Left cardiac atrium (tissue), 4 donors: ENCODE measurements around the gene LAPTM4A. TPM values are rescaled to one million over a fixed set of nuclear protein-coding genes. Genes with fewer than 3 reads are reported as not detected.
A peak's percentile ranks its signal among the peaks of the same experiment; 100 is the strongest.

Experiments
- ATAC-seq, 2 donors: fragments of 200-7000 bp; cut with Tn5 transposase; one replicate each; pipeline ENCODE4 v1.9.1; 2020; ENCODE audit warnings: mild to moderate bottlenecking in 2 of 2, moderate library complexity in 2 of 2
- DNase-seq: peaks from one replicate; pipeline ENCODE4 v3.0.0-alpha.2; 2020
- intact Hi-C, 2 donors: fragments of 100-400 bp; cut with DNase I; formaldehyde crosslinking; loops; one replicate each; pipeline versions ENCODE4 v1.14.1 to v1.15.1; 2022 to 2023
- total RNA-seq, 2 donors: library from RNA; stranded (reverse); fragmentation: NEBNext Ultra II Directional; extraction: Animal tissue kit (Norgen Biotek cat#: 25700); gene quantifications; one replicate each; pipeline ENCODE4 v1.2.1, GENCODE V29; 2021
- donor health status: DM: no; HTN: yes; CAD: no.
- donor health status: DM: no; HTN: yes; CAD: no; lungs with severe emphysema.
- donor health status: DM: yes; HTN: yes; CAD: no.
- donor health status: Dilated cardiomyopathy.

Gene LAPTM4A
- total RNA-seq, 2 donors from 2014 or later, result 185 to 202 TPM

GRCh38 chr2:20030224-20030623 is 21.2 kb downstream of the LAPTM4A start:
- intact Hi-C loops, result no loop called here
- ATAC-seq (no peak), DNase-seq (no peak)

DNA sequence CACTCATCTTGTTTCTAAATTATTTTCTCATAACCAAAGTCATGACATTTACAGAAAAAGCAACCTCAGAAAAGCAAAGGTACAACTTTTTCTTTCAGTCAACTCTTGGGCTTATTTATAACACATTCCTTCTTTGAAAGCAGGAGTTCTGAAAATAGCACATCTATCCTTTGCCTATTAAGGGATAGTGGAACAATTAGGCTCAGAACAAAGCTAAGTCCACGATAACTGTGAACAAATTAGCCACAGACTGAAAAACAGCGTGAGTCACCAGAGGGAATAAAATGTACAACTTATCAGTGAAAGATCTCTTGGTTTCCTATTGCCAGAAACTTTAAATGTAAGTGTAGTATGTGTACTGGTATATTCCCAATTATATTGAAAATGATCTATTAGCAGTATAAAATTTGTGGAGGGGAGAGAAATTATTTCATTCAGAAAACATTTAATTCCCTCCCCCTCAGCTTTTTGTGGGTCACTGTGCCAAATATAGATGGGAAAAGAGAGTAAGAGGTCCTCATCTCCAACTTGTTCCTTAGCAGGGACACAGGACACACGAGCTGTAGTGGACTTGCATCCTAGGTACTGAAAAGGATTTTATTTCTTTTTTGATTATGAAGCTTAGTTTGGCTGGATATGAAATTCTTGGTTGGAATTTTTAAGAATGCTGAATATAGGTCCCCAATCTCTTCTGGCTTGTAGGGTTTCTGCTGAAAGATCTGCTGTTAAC is 23.6 kb downstream of the LAPTM4A start:
- intact Hi-C loops, result no loop called here
- DNase-seq (no peak), ATAC-seq (peak in 1 of 2 donors; percentile 38)

GRCh38 chr2:20027260-20027677 is 24.2 kb downstream of the LAPTM4A start:
- DNase-seq (no peak), ATAC-seq (no peak)
- intact Hi-C loops, result no loop called here

GRCh38 chr2:20025065-20025786 is 26.2 kb downstream of the LAPTM4A start:
- intact Hi-C loops, result no loop called here
- no peak for DNase-seq
- ATAC-seq, result no peak

GRCh38 chr2:20023688-20024087 is 27.7 kb downstream of the LAPTM4A start:
- intact Hi-C loops, result no loop called here
- no peak for DNase-seq
- ATAC-seq, result no peak

DNA sequence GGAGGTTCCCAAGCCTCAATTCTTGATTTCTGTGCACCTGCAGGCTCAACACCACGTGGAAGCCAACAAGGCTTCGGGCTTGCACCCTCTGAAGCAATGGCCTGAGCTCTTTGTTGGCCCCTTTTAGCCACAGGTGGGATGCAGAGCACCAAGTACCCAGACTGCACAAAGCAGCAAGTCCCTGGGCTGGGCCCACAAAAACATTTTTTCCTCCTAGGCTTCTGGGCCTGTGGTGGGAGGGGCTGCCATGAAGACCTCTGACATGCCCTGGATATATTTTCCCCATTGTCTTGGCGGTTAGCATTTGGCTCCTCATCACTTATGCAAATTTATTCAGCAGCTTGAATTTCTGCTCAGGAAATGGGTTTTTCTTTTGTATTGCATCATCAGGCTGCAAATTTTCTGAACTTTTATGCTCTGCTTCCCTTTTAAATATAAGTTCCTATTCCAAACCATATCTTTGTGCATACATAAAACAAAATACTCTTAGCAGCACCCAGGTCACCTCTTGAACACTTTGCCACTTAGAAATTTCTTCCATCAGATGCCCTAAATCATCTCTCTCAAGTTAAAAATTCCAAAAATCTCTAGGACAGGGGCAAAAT is 29.9 kb downstream of the LAPTM4A start:
- intact Hi-C loops, result no loop called here
- ATAC-seq, result no peak

DNA sequence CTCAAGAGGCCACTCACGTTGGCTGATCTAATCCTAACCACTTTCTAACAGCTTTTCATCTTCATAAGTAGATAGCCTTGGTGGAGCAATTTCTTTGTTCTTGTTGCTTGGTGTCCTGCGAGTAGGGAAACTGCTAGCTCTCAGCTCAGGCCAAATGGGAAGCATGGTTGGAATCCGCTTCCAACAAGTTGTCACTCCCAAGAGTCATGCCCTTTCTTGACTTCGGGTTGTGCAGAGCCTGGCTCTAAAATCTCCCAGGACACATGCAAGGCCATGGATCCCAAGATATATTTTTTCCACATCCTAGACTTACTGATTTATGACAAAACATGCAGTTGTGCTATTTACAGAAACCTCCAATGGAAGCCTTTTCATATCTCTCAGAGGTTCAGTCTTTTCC is 31.7 kb downstream of the LAPTM4A start:
- no peak for DNase-seq
- intact Hi-C loops, result no loop called here
- ATAC-seq, result peak in 1 of 2 donors; percentile 55

More for the DNA sequence above, 29.9 kb downstream of the LAPTM4A start:
- no peak for DNase-seq

DNA sequence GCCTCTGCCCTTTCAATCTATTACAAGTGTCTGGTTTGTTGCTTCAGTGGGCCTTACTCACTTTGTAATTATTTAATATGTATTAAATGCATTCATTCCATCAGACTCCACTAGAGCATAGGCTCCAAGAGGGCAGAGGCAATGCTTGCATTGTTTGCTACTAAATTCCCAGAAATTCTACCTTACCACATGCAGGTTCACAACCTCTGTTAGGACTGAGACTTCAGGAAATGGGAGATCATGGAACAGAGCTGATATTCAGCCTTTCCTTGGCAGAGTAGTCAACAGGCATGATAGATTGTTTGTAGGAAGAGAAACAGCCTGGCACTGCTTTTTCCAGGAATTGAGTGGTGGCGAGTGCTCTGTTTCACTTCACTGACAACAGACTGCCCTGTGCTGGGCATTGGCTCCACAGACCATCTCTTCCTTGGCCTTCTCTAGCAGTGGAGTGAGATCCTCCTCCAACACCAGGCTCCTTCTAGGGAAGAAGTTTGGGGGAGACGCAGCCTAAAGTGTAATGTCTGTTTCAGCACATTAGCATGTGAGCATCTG is 32.8 kb downstream of the LAPTM4A start:
- no peak for ATAC-seq
- intact Hi-C loops, result no loop called here
- DNase-seq, result no peak

GRCh38 chr2:20016346-20016745 is 35.1 kb downstream of the LAPTM4A start:
- intact Hi-C loops, result no loop called here
- ATAC-seq (no peak), DNase-seq (no peak)

DNA sequence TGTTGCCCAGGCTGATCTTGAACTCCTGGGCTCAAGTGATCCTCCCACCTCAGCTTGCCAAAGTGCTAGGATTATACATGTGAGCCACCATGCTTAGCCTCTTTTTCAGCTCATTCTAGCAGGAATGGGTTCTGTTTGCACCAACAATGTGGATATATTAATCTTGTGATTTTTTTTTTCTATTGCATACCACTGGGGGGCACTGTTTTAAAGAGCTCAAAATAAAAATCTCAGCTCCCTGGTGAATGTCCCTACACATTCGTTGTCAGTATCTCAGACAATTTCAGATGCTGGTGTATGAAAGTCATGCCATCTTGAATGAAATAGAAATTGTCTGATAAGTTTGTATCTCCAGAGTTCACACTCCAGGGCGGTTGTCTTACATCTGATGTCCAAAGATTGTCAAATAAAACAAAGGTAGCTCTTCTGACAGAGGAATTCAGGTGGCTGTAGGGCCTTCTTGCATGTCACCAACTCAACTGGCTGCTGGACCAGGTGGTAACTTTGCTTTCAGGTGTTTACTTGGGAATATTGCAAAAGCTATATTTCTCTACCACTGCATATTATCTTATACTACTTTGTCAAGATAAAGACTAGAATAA is 35.8 kb downstream of the LAPTM4A start:
- ATAC-seq (peak in 1 of 2 donors; percentile 28), DNase-seq (no peak)
- intact Hi-C loops, result loop anchor here in 1 of 2 donors (1.0 kb wide), 1 partner anchor 83 kb away; no protein-coding TSS in a partner anchor

GRCh38 chr2:20013126-20013849 is 38.1 kb downstream of the LAPTM4A start:
- DNase-seq, result no peak
- intact Hi-C loops, result loop anchor here in 1 of 2 donors (5.0 kb wide), 1 partner anchor 79 kb away; no protein-coding TSS in a partner anchor
- ATAC-seq, result peak; percentile 30 to 48

DNA sequence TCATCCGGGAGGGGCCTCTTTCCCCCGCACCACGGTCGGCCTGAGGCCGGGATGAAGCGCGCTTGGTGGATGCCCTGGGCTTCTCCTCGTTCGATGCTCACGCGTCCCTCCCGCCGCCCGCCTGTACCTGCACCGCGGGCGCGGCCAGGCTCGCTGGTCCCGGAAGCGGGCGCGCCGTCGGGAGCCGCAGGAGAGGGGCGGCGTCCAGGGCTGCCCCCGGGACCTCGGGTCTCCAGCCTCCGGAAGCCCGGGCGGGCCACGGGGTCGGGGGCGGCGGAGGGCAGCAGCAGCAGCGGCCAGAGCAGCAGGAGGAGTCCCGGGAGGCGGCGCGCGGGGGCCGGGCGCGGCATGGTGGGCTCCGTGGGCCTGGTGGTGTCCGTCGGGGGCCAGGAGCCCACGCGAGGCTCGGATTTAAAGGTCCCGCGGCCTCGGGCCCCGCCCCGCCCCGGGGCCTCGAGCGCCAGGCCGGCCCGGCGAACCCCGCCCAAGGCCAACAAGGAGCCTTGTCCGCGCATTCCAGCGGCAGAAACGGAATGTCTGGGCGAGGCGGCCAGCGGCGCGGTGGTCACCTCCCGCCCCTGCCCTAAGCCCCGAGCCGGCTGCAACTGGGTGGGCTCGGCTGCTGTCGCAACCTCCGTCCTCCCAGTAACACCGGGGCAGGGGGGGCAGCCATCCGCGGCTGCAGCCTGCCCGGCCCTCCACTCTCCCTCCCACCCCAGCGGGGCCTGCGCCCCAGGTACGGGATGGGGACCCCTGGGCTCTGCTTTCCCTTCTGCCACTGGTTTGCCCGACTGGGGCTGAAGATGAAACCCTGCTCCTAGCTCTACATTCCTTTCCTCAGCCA is 38.9 kb downstream of the LAPTM4A start, which contains the start of gene MATN3:
MATN3 (minus strand) TSS at position 387 of the 844 bp plus-strand sequence; CDS start at position 350, 37 bp downstream.
- ATAC-seq (peak; percentile 73 to 82), DNase-seq (peak; percentile 54)
- intact Hi-C loops, result loop anchor here in 1 of 2 donors (5.0 kb wide), 1 partner anchor 80 kb away; no protein-coding TSS in a partner anchor

GRCh38 chr2:20012032-20012281 is 39.5 kb downstream of the LAPTM4A start:
- DNase-seq (no peak), ATAC-seq (peak; percentile 12 to 14)
- intact Hi-C loops, result loop anchor here in 1 of 2 donors (5.0 kb wide), 1 partner anchor 80 kb away; no protein-coding TSS in a partner anchor

- no peak for DNase-seq
- ATAC-seq, result no peak
Observed at GRCh38 chr2:20011276-20012031, 40.0 kb downstream of the LAPTM4A start.

DNA sequence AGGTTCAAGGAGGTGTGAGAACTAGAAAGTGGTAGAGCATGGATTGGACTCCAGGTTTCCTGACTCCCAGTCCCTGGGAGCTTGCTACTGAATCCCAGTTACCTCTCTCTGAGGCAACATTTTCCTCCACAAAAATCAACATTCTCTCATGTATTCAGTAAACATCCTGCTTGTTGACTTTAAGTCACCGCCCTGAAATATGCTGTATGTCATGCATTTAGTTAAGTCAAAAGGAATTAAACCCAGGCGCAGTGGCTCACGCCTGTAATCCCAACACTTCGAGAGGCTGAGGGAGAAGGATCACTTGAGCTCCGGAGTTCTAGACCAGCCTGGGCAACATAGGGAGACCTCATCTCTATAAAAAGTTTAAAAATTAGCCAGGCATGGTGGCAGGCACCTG is 42.7 kb downstream of the LAPTM4A start:
- intact Hi-C loops, result no loop called here
- ATAC-seq, result no peak
- DNase-seq, result no peak

More at GRCh38 chr2:20011276-20012031, 40.0 kb downstream of the LAPTM4A start:
- intact Hi-C loops, result loop anchor here in 1 of 2 donors (5.0 kb wide), 1 partner anchor 81 kb away; no protein-coding TSS in a partner anchor

GRCh38 chr2:20005891-20006470 is 45.4 kb downstream of the LAPTM4A start:
- intact Hi-C loops, result no loop called here
- ATAC-seq (no peak), DNase-seq (no peak)
